GM12864 (cell line): ENCODE measurements around the gene IYD.

Experiments
- DNase-seq: peaks from one replicate; pipeline ENCODE4 v3.0.0-alpha.2; 2011; ENCODE audit warnings: low read depth
- H3K4me3 ChIP-seq: 2 replicates; pipeline ENCODE4 v1.5.1; 2011; ENCODE audit warnings: mild to moderate bottlenecking, low read depth, low read length, control low read depth
- CTCF ChIP-seq: IDR thresholded peaks from 2 replicates; pipeline ENCODE4 v1.5.1; 2011; ENCODE audit warnings: low read depth, mild to moderate bottlenecking, moderate library complexity, low read length, control low read depth, inconsistent platforms; ENCODE audit errors: missing control alignments

Gene IYD

GRCh38 chr6:150346346-150346745, 22.5 kb upstream of the IYD start:
- H3K4me3 ChIP-seq, result no peak overlapping the region
- no peak for DNase-seq
- TF ChIP-seq CTCF, result no peak

GRCh38 chr6:150347845-150348244, 21.0 kb upstream of the IYD start:
- no peak for TF ChIP-seq CTCF
- H3K4me3 ChIP-seq, result no peak overlapping the region
- no peak for DNase-seq

GRCh38 chr6:150349546-150349945, 19.3 kb upstream of the IYD start:
- no peak for TF ChIP-seq CTCF
- DNase-seq, result no peak
- H3K4me3 ChIP-seq, result no peak overlapping the region

- no peak for DNase-seq
- TF ChIP-seq CTCF, result no peak
Measured at GRCh38 chr6:150352321-150353296, 16.2 kb upstream of the IYD start.

GRCh38 chr6:150353445-150353844, 15.4 kb upstream of the IYD start:
- no peak for TF ChIP-seq CTCF
- DNase-seq, result no peak
- H3K4me3 ChIP-seq, result no peak overlapping the region

More at GRCh38 chr6:150352321-150353296, 16.2 kb upstream of the IYD start:
- H3K4me3 ChIP-seq, result no peak overlapping the region

- no peak for TF ChIP-seq CTCF
- DNase-seq, result no peak
- H3K4me3 ChIP-seq, result no peak overlapping the region
Measured at GRCh38 chr6:150354754-150355571, 13.8 kb upstream of the IYD start.
